Astrocyte (in vitro differentiated cells and primary cell): ENCODE data around the gene CDK5RAP1. TPM values are rescaled to one million over a fixed set of nuclear protein-coding genes. Genes with fewer than 3 reads are reported as not detected.

Source experiments
- DNase-seq: peaks from one replicate; pipeline ENCODE4 v3.0.0-alpha.2; 2010; ENCODE audit warnings: low read depth
- FAIRE-seq: peaks from 2 replicates; lab custom pipeline; 2011; peaks lifted over from hg19 to GRCh38; lab: Jason Lieb, UNC
- H2AFZ ChIP-seq: 2 replicates; pipeline ENCODE4 v1.6.0; 2012; ENCODE audit warnings: low read depth, low read length, inconsistent platforms
- H3K27ac ChIP-seq: 2 replicates; pipeline ENCODE4 v1.5.1; 2011; ENCODE audit warnings: low read depth, low read length, inconsistent platforms
- H3K27me3 ChIP-seq: 2 replicates; pipeline ENCODE4 v1.6.0; 2011; ENCODE audit warnings: low read length, inconsistent platforms; ENCODE audit not compliant: insufficient read depth
- H3K36me3 ChIP-seq: 2 replicates; pipeline ENCODE4 v1.5.1; 2011; ENCODE audit warnings: low read length, inconsistent platforms; ENCODE audit not compliant: insufficient read depth
- H3K4me1 ChIP-seq: 2 replicates; pipeline ENCODE4 v1.5.1; 2011; ENCODE audit warnings: low read length, inconsistent platforms; ENCODE audit not compliant: insufficient read depth
- H3K4me2 ChIP-seq: 2 replicates; pipeline ENCODE4 v1.6.0; 2012; ENCODE audit warnings: low read length, inconsistent platforms
- H3K4me3 ChIP-seq: 2 replicates; pipeline ENCODE4 v1.5.1; 2011; ENCODE audit warnings: low read depth, mild to moderate bottlenecking, low read length, inconsistent platforms; ENCODE audit not compliant: insufficient read depth
- H3K79me2 ChIP-seq: 2 replicates; pipeline ENCODE4 v1.6.0; 2012; ENCODE audit warnings: mild to moderate bottlenecking, low read length, inconsistent platforms; ENCODE audit not compliant: insufficient read depth
- H3K9ac ChIP-seq: 2 replicates; pipeline ENCODE4 v1.6.0; 2012; ENCODE audit warnings: mild to moderate bottlenecking, low read length, inconsistent platforms
- H3K9me3 ChIP-seq: 2 replicates; pipeline ENCODE4 v1.5.1; 2012; ENCODE audit warnings: low read depth, mild to moderate bottlenecking, low read length, inconsistent platforms; ENCODE audit not compliant: insufficient read depth
- H4K20me1 ChIP-seq: 2 replicates; pipeline ENCODE4 v1.6.0; 2012; ENCODE audit warnings: low read length, inconsistent platforms; ENCODE audit not compliant: insufficient read depth
- H3K27ac Mint-ChIP-seq: one replicate; pipeline ENCODE4 v1.8.0; 2021; ENCODE audit warnings: mild to moderate bottlenecking, mixed read lengths; ENCODE audit not compliant: unreplicated experiment
- H3K27me3 Mint-ChIP-seq: one replicate; pipeline ENCODE4 v1.8.0; 2021; ENCODE audit warnings: low read depth, mixed read lengths; ENCODE audit not compliant: unreplicated experiment
- H3K36me3 Mint-ChIP-seq: one replicate; pipeline ENCODE4 v1.8.0; 2021; ENCODE audit warnings: low read depth, mixed read lengths; ENCODE audit not compliant: unreplicated experiment
- H3K4me1 Mint-ChIP-seq: one replicate; pipeline ENCODE4 v1.8.0; 2021; ENCODE audit warnings: low read depth, mixed read lengths; ENCODE audit not compliant: unreplicated experiment
- H3K4me3 Mint-ChIP-seq: one replicate; pipeline ENCODE4 v1.8.0; 2021; ENCODE audit warnings: mild to moderate bottlenecking, moderate library complexity, mixed read lengths; ENCODE audit not compliant: unreplicated experiment
- H3K9me3 Mint-ChIP-seq: one replicate; pipeline ENCODE4 v1.8.0; 2021; ENCODE audit warnings: mild to moderate bottlenecking, mixed read lengths; ENCODE audit not compliant: unreplicated experiment
- EZH2 ChIP-seq: IDR thresholded peaks from 2 replicates; pipeline ENCODE4 v1.6.1; 2012; ENCODE audit warnings: mild to moderate bottlenecking, low read length, inconsistent platforms; ENCODE audit not compliant: insufficient read depth
- total RNA-seq: library from RNA; stranded (reverse); gene quantifications from 2 replicates; pipeline ENCODE4 v1.2.1, GENCODE V29; 2021
- TF ChIP-seq, protein P1 (sequence below): IDR thresholded peaks from 2 replicates; pipeline ENCODE4 v1.5.1; 2011; ENCODE audit warnings: low read depth, mild to moderate bottlenecking, inconsistent platforms, low read length, moderate library complexity; ENCODE audit not compliant: insufficient read depth

Gene CDK5RAP1
- total RNA-seq, 1 donor from 2014 or later = 29.2 TPM

DNA sequence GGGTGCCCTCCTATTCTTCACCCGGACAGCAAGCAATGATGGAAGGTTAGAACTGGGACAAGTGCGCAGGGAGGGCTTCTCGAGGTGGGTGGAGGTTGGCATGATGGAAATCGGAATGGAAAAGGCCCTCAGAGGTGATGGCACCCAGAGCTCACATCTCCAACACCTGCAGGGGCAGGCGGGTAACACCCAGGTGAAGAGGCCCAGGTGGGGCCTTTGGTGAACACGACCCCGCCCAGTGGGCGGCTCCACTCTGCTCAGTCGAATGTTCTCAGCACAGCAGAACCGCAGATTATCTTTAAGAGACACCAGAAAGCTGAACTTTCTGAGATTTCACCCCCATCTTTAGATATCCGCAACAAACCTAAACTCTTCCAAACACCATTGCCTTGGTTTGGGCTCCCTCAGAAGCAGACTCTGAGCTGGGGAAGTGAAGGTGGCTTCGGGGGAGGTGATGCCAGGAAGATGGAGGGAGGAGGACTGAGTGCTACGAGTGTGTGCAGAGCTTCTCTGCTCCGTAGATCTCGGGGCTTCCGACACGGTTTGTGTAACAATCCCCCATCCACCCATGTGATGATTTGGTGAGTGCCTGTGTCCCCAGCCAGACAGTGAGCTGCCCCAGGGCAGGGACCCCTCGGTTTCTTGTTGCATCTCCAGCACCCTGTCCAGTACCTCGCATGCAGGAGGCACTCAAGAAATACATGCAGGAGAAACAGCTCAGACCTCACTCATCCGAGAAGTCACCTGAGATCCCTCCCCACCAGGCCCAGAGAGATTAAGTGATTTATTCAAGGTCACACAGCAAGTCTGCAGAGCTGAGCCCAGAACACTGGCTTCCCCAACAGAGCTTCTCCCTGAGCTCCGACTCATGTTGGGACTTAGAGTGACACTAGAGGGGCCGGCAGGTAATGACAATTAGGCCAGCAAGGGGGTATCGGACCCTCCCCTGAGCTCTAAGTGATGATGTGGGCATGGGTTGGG is 72.9 kb downstream of the CDK5RAP1 start:
- no peak for DNase-seq
- no peak overlapping the region for H3K9ac ChIP-seq
- H4K20me1 ChIP-seq = no peaks in the 10 kb centered on the region
- H2AFZ ChIP-seq = no peak overlapping the region
- TF ChIP-seq, protein P1, sequence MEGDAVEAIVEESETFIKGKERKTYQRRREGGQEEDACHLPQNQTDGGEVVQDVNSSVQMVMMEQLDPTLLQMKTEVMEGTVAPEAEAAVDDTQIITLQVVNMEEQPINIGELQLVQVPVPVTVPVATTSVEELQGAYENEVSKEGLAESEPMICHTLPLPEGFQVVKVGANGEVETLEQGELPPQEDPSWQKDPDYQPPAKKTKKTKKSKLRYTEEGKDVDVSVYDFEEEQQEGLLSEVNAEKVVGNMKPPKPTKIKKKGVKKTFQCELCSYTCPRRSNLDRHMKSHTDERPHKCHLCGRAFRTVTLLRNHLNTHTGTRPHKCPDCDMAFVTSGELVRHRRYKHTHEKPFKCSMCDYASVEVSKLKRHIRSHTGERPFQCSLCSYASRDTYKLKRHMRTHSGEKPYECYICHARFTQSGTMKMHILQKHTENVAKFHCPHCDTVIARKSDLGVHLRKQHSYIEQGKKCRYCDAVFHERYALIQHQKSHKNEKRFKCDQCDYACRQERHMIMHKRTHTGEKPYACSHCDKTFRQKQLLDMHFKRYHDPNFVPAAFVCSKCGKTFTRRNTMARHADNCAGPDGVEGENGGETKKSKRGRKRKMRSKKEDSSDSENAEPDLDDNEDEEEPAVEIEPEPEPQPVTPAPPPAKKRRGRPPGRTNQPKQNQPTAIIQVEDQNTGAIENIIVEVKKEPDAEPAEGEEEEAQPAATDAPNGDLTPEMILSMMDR = no peak
- TF ChIP-seq EZH2 = no peak
- no peaks in the 10 kb centered on the region for H3K36me3 ChIP-seq
- no peaks in the 10 kb centered on the region for H3K9me3 ChIP-seq
- FAIRE-seq = no peak
- no peak overlapping the region for H3K27ac Mint-ChIP-seq
- no peak overlapping the region for H3K27ac ChIP-seq
- H3K4me2 ChIP-seq = no peak overlapping the region
- no peak overlapping the region for H3K4me3 Mint-ChIP-seq
- no peaks in the 10 kb centered on the region for H3K4me1 ChIP-seq
- peaks cover 52% of the 10 kb centered on the region for H3K27me3 Mint-ChIP-seq
- no peaks in the 10 kb centered on the region for H3K9me3 Mint-ChIP-seq
- no peaks in the 10 kb centered on the region for H3K79me2 ChIP-seq
- no peak overlapping the region for H3K4me3 ChIP-seq
- no peaks in the 10 kb centered on the region for H3K36me3 Mint-ChIP-seq
- no peaks in the 10 kb centered on the region for H3K4me1 Mint-ChIP-seq
- H3K27me3 ChIP-seq = peaks cover 3% of the 10 kb centered on the region

GRCh38 chr20:33325350-33325749 is 76.0 kb downstream of the CDK5RAP1 start:
- no peak for DNase-seq
- H3K27ac Mint-ChIP-seq = no peak overlapping the region
- Histone ChIP-seq H3K79me2 (no peaks in the 10 kb centered on the region), H3K27me3 (peaks cover 3% of the 10 kb centered on the region), H3K27ac (no peak overlapping the region), H3K36me3 (no peaks in the 10 kb centered on the region), H3K9me3 (no peaks in the 10 kb centered on the region), H3K9ac (no peak overlapping the region), H3K4me1 (no peaks in the 10 kb centered on the region), H3K4me3 (no peak overlapping the region), H2AFZ (no peak overlapping the region), H3K4me2 (no peak overlapping the region), H4K20me1 (no peaks in the 10 kb centered on the region)
- no peaks in the 10 kb centered on the region for H3K4me1 Mint-ChIP-seq
- no peaks in the 10 kb centered on the region for H3K9me3 Mint-ChIP-seq
- FAIRE-seq = no peak
- H3K4me3 Mint-ChIP-seq = no peak overlapping the region
- H3K36me3 Mint-ChIP-seq = no peaks in the 10 kb centered on the region
- TF ChIP-seq, protein P1 = no peak
- no peak for TF ChIP-seq EZH2
- H3K27me3 Mint-ChIP-seq = peaks cover 52% of the 10 kb centered on the region

GRCh38 chr20:33323236-33323635 is 78.1 kb downstream of the CDK5RAP1 start:
- peaks cover 58% of the 10 kb centered on the region for H3K27me3 Mint-ChIP-seq
- Histone ChIP-seq H4K20me1 (no peaks in the 10 kb centered on the region), H3K27ac (no peak overlapping the region), H3K9ac (no peak overlapping the region), H3K4me1 (no peaks in the 10 kb centered on the region), H3K79me2 (no peaks in the 10 kb centered on the region), H3K27me3 (peaks cover 3% of the 10 kb centered on the region), H3K4me2 (no peak overlapping the region), H3K4me3 (no peak overlapping the region), H2AFZ (no peak overlapping the region), H3K36me3 (no peaks in the 10 kb centered on the region), H3K9me3 (no peaks in the 10 kb centered on the region)
- H3K27ac Mint-ChIP-seq = no peak overlapping the region
- TF ChIP-seq EZH2 = no peak
- TF ChIP-seq, protein P1 = no peak
- no peaks in the 10 kb centered on the region for H3K4me1 Mint-ChIP-seq
- no peaks in the 10 kb centered on the region for H3K9me3 Mint-ChIP-seq
- no peaks in the 10 kb centered on the region for H3K36me3 Mint-ChIP-seq
- no peak for FAIRE-seq
- H3K4me3 Mint-ChIP-seq = no peak overlapping the region
- no peak for DNase-seq
